ENCODE data around the gene SRRM5. TPM values are rescaled to one million over a fixed set of nuclear protein-coding genes. Genes with fewer than 3 reads are reported as not detected.

SRRM5 gene
- polyA plus RNA-seq, 2 of the 4 experiments (the other 2 are of a cell fraction), result 0.47 to 0.50 TPM

- ATAC-seq (peak; percentile 31 to 61; a peak in 4 of 6 replicates), DNase-seq (ENCODE audit: low read depth in 1 of 2, low spot score in 1 of 2) (peak in 1 of 2 experiments; percentile 76), FAIRE-seq (no peak)
- POLR2A ChIA-PET, result interaction anchor here (0.5 to 2.5 kb wide), 4 partner anchors 10 to 93 kb away, joined by 3 to 21 read pairs (median 7); partner anchors contain the start of gene ZNF575
- Histone ChIP-seq H3K4me1 (peaks cover 19% of the 10 kb centered on the region), H3K9me3 (no peaks in the 10 kb centered on the region), H3K4me2 (peak overlapping the region; percentile 96), H3K4me3 (peak overlapping the region; percentile 66), H3K27ac (peak overlapping the region; percentile 79 to 87)
- WGBS (ENCODE audit: missing lambda C conversion rate), result 14% methylated on average over 39 of the region's 64 CpGs
- no peak for TF ChIP-seq TP53 (CRISPR knock-in tag; IDR thresholded peaks at IDR 0.05)
- TF ChIP-seq KDM5A (IDR thresholded peaks at IDR 0.05), result peak; percentile 4; the same call in 1 of the 2 replicates
- no peak for TF ChIP-seq MAX (IDR thresholded peaks at IDR 0.05)
- no peak for TF ChIP-seq ZC3H11A (IDR thresholded peaks at IDR 0.05)
- no peak for TF ChIP-seq CBX8 (IDR thresholded peaks at IDR 0.05)
- TF ChIP-seq BHLHE40 (IDR thresholded peaks at IDR 0.05; ENCODE audit: low read depth, low read length), result no peak
- no peak for TF ChIP-seq RNF2 (IDR thresholded peaks at IDR 0.05; ENCODE audit: borderline replicate concordance, low read depth)
- no peak for TF ChIP-seq HOXB5 (CRISPR knock-in tag; IDR thresholded peaks at IDR 0.05)
- peak; percentile 46; the same call in 2 of the 3 replicates for TF ChIP-seq SMC3 (IDR thresholded peaks at IDR 0.05)
- peak; percentile 66 to 72 for TF ChIP-seq RAD21 (conservative IDR thresholded peaks at IDR 0.05 in 1 of 2, IDR thresholded peaks at IDR 0.05 in 1 of 2)
- TF ChIP-seq CTCF (IDR thresholded peaks at IDR 0.05), result peak; percentile 65
- no peak for TF ChIP-seq USF2 (IDR thresholded peaks at IDR 0.05)
- CTCF ChIA-PET, result interaction anchor here (0.6 to 4.6 kb wide), 41 partner anchors 8 to 491 kb away, joined by 3 to 51 read pairs (median 4); partner anchors contain the start of genes KCNN4, PINLYP, XRCC1 and ZNF575
Measured at GRCh38 chr19:43594710-43595604, 16.9 kb upstream of the SRRM5 start.

GRCh38 chr19:43595605-43595998, 16.3 kb upstream of the SRRM5 start:
- H3K9me3 ChIP-seq, result no peaks in the 10 kb centered on the region
- POLR2A ChIA-PET, result interaction anchor here (0.7 to 2.5 kb wide), 6 partner anchors 9 to 92 kb away, joined by 3 to 21 read pairs (median 7); partner anchors contain the start of genes PHLDB3, PINLYP, XRCC1 and ZNF575

More at GRCh38 chr19:43595605-43595998, 16.3 kb upstream of the SRRM5 start:
- Histone ChIP-seq H3K4me2 (peak overlapping the region; percentile 96), H3K4me1 (peaks cover 19% of the 10 kb centered on the region), H3K27ac (peak overlapping the region; percentile 79 to 87), H3K4me3 (peak overlapping the region; percentile 66)
- ATAC-seq (peak in 1 of 2 experiments; percentile 56; a peak in 3 of 6 replicates), FAIRE-seq (no peak), DNase-seq (ENCODE audit: low read depth in 1 of 2, low spot score in 1 of 2) (no peak)
- WGBS (ENCODE audit: missing lambda C conversion rate), result 2% methylated on average over 18 of the region's 18 CpGs
- CTCF ChIA-PET, result interaction anchor here (0.8 to 4.6 kb wide), 22 partner anchors 9 to 492 kb away, joined by 3 to 51 read pairs (median 6); partner anchors contain the start of genes PINLYP, XRCC1 and ZNF575
- TF ChIP-seq FOSB (CRISPR knock-in tag; IDR thresholded peaks at IDR 0.05), result no peak
- TF ChIP-seq BCL3 (IDR thresholded peaks at IDR 0.05), result 0 out of 3 replicates have a peak, but pooled peaks have one; percentile 29
- TF ChIP-seq PHF8 (IDR thresholded peaks at IDR 0.05; ENCODE audit: borderline replicate concordance, low read depth), result peak; percentile 63; the same call in 1 of the 2 replicates
- TF ChIP-seq ESRRA (IDR thresholded peaks at IDR 0.05; ENCODE audit: borderline replicate concordance, low read length), result no peak
- no peak for TF ChIP-seq RNF2 (IDR thresholded peaks at IDR 0.05; ENCODE audit: borderline replicate concordance, low read depth)
- no peak for TF ChIP-seq NPAS2 (CRISPR knock-in tag; IDR thresholded peaks at IDR 0.05; ENCODE audit: borderline replicate concordance)
- no peak for TF ChIP-seq RARB (CRISPR knock-in tag; IDR thresholded peaks at IDR 0.05)
- TF ChIP-seq MAX (IDR thresholded peaks at IDR 0.05), result no peak
- 0 out of 2 replicates have a peak, but pooled peaks have one; percentile 30 for TF ChIP-seq TP53 (CRISPR knock-in tag; IDR thresholded peaks at IDR 0.05)
- TF ChIP-seq FOSL2 (IDR thresholded peaks at IDR 0.05), result no peak
- TF ChIP-seq FOSL2 (CRISPR knock-in tag; IDR thresholded peaks at IDR 0.05), result no peak
- TF ChIP-seq E2F6 (IDR thresholded peaks at IDR 0.05; ENCODE audit: borderline replicate concordance, low read depth), result no peak
- no peak for TF ChIP-seq POLR2AphosphoS2 (conservative IDR thresholded peaks at IDR 0.05; ENCODE audit: low read length)
- no peak for TF ChIP-seq HES2 (IDR thresholded peaks at IDR 0.05)

Measured in A549 (cell line).